K562 (cell line): ENCODE results near the gene CDH2. TPM values are rescaled to one million over a fixed set of nuclear protein-coding genes. Genes with fewer than 3 reads are reported as not detected.

Experiments
- ATAC-seq: fragments of 200-7000 bp; cut with Tn5 transposase; 3 replicates; pipeline ENCODE4 v1.9.1; 2020; ENCODE audit warnings: moderate library complexity
- BruUV-seq: library from RNA; stranded (reverse); fragments of 400-500 nt; replicated peaks from 2 replicates; lab custom pipeline; 2021; lab: Mats Ljungman, UMichigan
- CTCF ChIA-PET: fragments of 300-600 bp; formaldehyde crosslinking; extraction: SDS; loops from one replicate; lab custom pipeline; 2021; ENCODE audit warnings: low intra/inter-chr PET ratio; lab: Yijun Ruan, JAX
- POLR2A ChIA-PET: fragments of 300-600, 350-650 bp; sonication (Branson Sonifier 250); formaldehyde crosslinking; extraction: SDS; loops from one replicate; lab custom pipeline; 2021; ENCODE audit warnings: antibody characterized with exemption, inconsistent platforms; lab: Yijun Ruan, JAX
- DNase-seq, 4 experiments: peaks; one replicate each; pipeline versions ENCODE4 v3.0.0 to v3.0.0-alpha.2; 2011 to 2018; ENCODE audit warnings: low spot score in 3 of 4, mixed read lengths in 3 of 4; ENCODE audit errors: extremely low read depth in 1 of 4
- FAIRE-seq: peaks from 2 replicates; lab custom pipeline; 2011; peaks lifted over from hg19 to GRCh38; lab: Jason Lieb, UNC
- H2AFZ ChIP-seq: 2 replicates; pipeline ENCODE4 v1.6.0; 2011; ENCODE audit warnings: low read depth, low read length, control low read depth, inconsistent platforms
- H3K27ac ChIP-seq: fragments of 200-600 bp; 3 replicates; pipeline ENCODE4 v1.8.0; 2011; ENCODE audit warnings: low read depth, mild to moderate bottlenecking, control low read depth, inconsistent platforms, low read length, moderate library complexity, mixed read lengths; ENCODE audit errors: extremely low read depth
- H3K27me3 ChIP-seq, 2 experiments: fragments of 300-600 bp in 1 of 2; 2 replicates in 1 of 2; 3 replicates in 1 of 2; pipeline versions ENCODE4 v1.6.0 to v1.8.0; 2011; ENCODE audit warnings: inconsistent platforms in 2 of 2, low read length in 2 of 2, mild to moderate bottlenecking in 1 of 2, mixed read lengths in 1 of 2, moderate library complexity in 1 of 2; ENCODE audit not compliant: control insufficient read depth in 2 of 2, insufficient read depth in 2 of 2
- H3K36me3 ChIP-seq: fragments of 300-600 bp; 3 replicates; pipeline ENCODE4 v1.8.0; 2011; ENCODE audit warnings: mild to moderate bottlenecking, low read length, inconsistent platforms; ENCODE audit not compliant: control insufficient read depth, insufficient read depth
- H3K4me1 ChIP-seq, 2 experiments: fragments of 200-600 bp in 1 of 2; replicated peaks in 1 of 2; 2 replicates in 1 of 2; 3 replicates in 1 of 2; pipeline versions ENCODE4 v1.5.1 to v1.8.0; 2011; ENCODE audit warnings: inconsistent platforms in 2 of 2, low read length in 2 of 2, mild to moderate bottlenecking in 1 of 2, mixed read lengths in 1 of 2, moderate library complexity in 1 of 2; ENCODE audit not compliant: control insufficient read depth in 2 of 2, insufficient read depth in 2 of 2
- H3K4me2 ChIP-seq: 2 replicates; pipeline ENCODE4 v1.6.1; 2011; ENCODE audit warnings: low read length, control low read depth, inconsistent platforms, mixed read lengths; ENCODE audit not compliant: insufficient read depth
- H3K4me3 ChIP-seq: fragments of 200-600 bp; sonication (generic), shearing (Covaris generic); 2 replicates; pipeline ENCODE4 v1.5.1; 2016; ENCODE audit warnings: control low read depth, inconsistent platforms
- H3K79me2 ChIP-seq: fragments of 200-600 bp; 3 replicates; pipeline ENCODE4 v1.8.0; 2011; ENCODE audit warnings: low read length, inconsistent platforms; ENCODE audit not compliant: control insufficient read depth, insufficient read depth
- H3K9ac ChIP-seq, 2 experiments: 2 replicates each; pipeline versions ENCODE4 v1.6.0 to v1.6.1; 2011; ENCODE audit warnings: low read depth in 2 of 2, low read length in 2 of 2, control low read depth in 1 of 2, inconsistent platforms in 1 of 2, mild to moderate bottlenecking in 1 of 2, mixed read lengths in 1 of 2; ENCODE audit not compliant: insufficient read depth in 1 of 2
- H3K9me1 ChIP-seq: one replicate; pipeline ENCODE4 v1.6.0; 2011; ENCODE audit warnings: inconsistent platforms, mild to moderate bottlenecking, low read length, moderate library complexity; ENCODE audit not compliant: control insufficient read depth, insufficient read depth
- H3K9me3 ChIP-seq: replicated peaks from 2 replicates; pipeline ENCODE4 v1.5.1; 2011; ENCODE audit warnings: low read depth, low read length, inconsistent platforms; ENCODE audit not compliant: control insufficient read depth, insufficient read depth
- H4K20me1 ChIP-seq: replicated peaks from 2 replicates; pipeline ENCODE4 v1.6.1; 2011; ENCODE audit warnings: low read length, inconsistent platforms, mixed read lengths; ENCODE audit not compliant: control insufficient read depth, insufficient read depth
- HES1 ChIP-seq: fragments of 450-650 bp; IDR thresholded peaks from 2 replicates; pipeline ENCODE4 v1.6.1; 2016; ENCODE audit warnings: low read depth, mild to moderate bottlenecking, moderate library complexity
- ZBTB11 ChIP-seq, 3 experiments: fragments of 200-800 bp in 1 of 3; fragments of 250-450 bp in 1 of 3; fragments of 450-650 bp in 1 of 3; sonication (Bioruptor Pico) in 1 of 3; sonication (Bioruptor generic) in 1 of 3; formaldehyde crosslinking in 1 of 3; IDR thresholded peaks; 2 replicates each; pipeline versions ENCODE4 v1.6.1 to v1.8.0; 2016 to 2022; ENCODE audit warnings: mild to moderate bottlenecking in 2 of 3, missing genetic modification characterization in 2 of 3, missing compliant biosample characterization in 1 of 3, moderate library complexity in 1 of 3
- ZNF143 ChIP-seq: sonication (generic); formaldehyde crosslinking; IDR thresholded peaks from 2 replicates; pipeline ENCODE4 v1.9.0; 2022; ENCODE audit warnings: mild to moderate bottlenecking, missing genetic modification reagents
- ZNF282 ChIP-seq: sonication (generic); formaldehyde crosslinking; IDR thresholded peaks from 2 replicates; pipeline ENCODE4 v1.8.1; 2023; ENCODE audit warnings: missing genetic modification reagents
- WGBS: fragments of 100-300 bp; shearing (Covaris generic); methylation state at CpG from one replicate; pipeline ENCODE4 v1.1.6; 2016; ENCODE audit warnings: low coverage, mixed read lengths; ENCODE audit not compliant: insufficient coverage; ENCODE audit errors: missing lambda C conversion rate; 5-methylcytosine and 5-hydroxymethylcytosine counted together
- in situ Hi-C: fragments of 300-500 bp; cut with MboI; formaldehyde crosslinking; loops from 4 replicates; pipeline ENCODE4 v1.15.0; 2018; ENCODE audit warnings: inconsistent platforms, mixed read lengths
- intact Hi-C: fragments of 100-400 bp; cut with micrococcal nuclease; formaldehyde crosslinking; loops from 2 replicates; pipeline ENCODE4 v1.14.2; 2022
- polyA plus RNA-seq, 8 experiments: library from polyadenylated mRNA; depleted of rRNA in 4 of 8; stranded (reverse) in 5 of 8; unstranded in 3 of 8; fragments of >200 nt; fragmentation: Nextera tagmentation in 2 of 8; fragmentation: Illumina TruSeq in 1 of 8; extraction: Ambion mirVana in 2 of 8; extraction: Trizol in 1 of 8; gene quantifications; 2 replicates each; pipeline versions ENCODE4 v1.2.1 to v1.2.3, GENCODE V29; 2011 to 2014; ENCODE audit warnings: inconsistent platforms in 1 of 8, missing spikeins in 1 of 8
- total RNA-seq, 7 experiments: library from RNA; depleted of rRNA in 6 of 7; stranded (reverse); fragments of >200 nt in 6 of 7; fragmentation: Illumina TruSeq in 2 of 7; extraction: Trizol in 2 of 7; gene quantifications; 2 replicates each; pipeline versions ENCODE4 v1.2.1 to v1.2.3, GENCODE V29; 2011 to 2021; ENCODE audit warnings: low replicate concordance in 1 of 7

Gene CDH2
- total and polyA plus RNA-seq, 9 of the 15 experiments (the other 6 are each of a cell fraction or from before 2014, with no cell fraction given) = 0.04 TPM; not detected in 8

GRCh38 chr18:28059861-28060260 lies 117.1 kb downstream of the CDH2 start:
- no peaks in the 10 kb centered on the region for H3K27me3 ChIP-seq
- intact Hi-C loops = no loop called here
- no peak overlapping the region for H2AFZ ChIP-seq
- CTCF ChIA-PET = interaction anchor here (0.6 kb wide), 1 partner anchor 1193 kb away, joined by 3 read pairs; no protein-coding TSS in a partner anchor
- DNase-seq (no peak), ATAC-seq (no peak), FAIRE-seq (no peak)
- H3K4me3 ChIP-seq = no peak overlapping the region
- no peaks in the 10 kb centered on the region for H3K9me1 ChIP-seq
- in situ Hi-C loops = no loop called here
- POLR2A ChIA-PET = no interaction called here
- no peaks in the 10 kb centered on the region for H3K4me1 ChIP-seq
- H3K27ac ChIP-seq = no peak overlapping the region
- WGBS = 0% methylated on average over 3 of the region's 3 CpGs
- H3K36me3 ChIP-seq = no peaks in the 10 kb centered on the region
- H3K79me2 ChIP-seq = no peaks in the 10 kb centered on the region
- H3K9ac ChIP-seq = no peak overlapping the region
- TF ChIP-seq ZNF282 (CRISPR knock-in tag) (no peak), HES1 (no peak), ZNF143 (no peak), ZBTB11 (CRISPR knock-in tag; IDR thresholded peaks at IDR 0.05) (no peak)
- no peaks in the 10 kb centered on the region for H4K20me1 ChIP-seq
- H3K4me2 ChIP-seq = no peak overlapping the region
- no TSS peak for BruUV-seq
- no peaks in the 10 kb centered on the region; the same call in 1 of the 2 replicates for H3K9me3 ChIP-seq
